HG03575 (cell line): Measurements from ENCODE around the gene PRPF19.

Source experiments
- ATAC-seq: cut with Tn5 transposase; IDR thresholded peaks from one replicate; pipeline ENCODE4 v1.9.1; 2021; ENCODE audit not compliant: unreplicated experiment, insufficient number of reproducible peaks, low FRiP score; ENCODE audit errors: extremely low read depth

PRPF19 gene

DNA sequence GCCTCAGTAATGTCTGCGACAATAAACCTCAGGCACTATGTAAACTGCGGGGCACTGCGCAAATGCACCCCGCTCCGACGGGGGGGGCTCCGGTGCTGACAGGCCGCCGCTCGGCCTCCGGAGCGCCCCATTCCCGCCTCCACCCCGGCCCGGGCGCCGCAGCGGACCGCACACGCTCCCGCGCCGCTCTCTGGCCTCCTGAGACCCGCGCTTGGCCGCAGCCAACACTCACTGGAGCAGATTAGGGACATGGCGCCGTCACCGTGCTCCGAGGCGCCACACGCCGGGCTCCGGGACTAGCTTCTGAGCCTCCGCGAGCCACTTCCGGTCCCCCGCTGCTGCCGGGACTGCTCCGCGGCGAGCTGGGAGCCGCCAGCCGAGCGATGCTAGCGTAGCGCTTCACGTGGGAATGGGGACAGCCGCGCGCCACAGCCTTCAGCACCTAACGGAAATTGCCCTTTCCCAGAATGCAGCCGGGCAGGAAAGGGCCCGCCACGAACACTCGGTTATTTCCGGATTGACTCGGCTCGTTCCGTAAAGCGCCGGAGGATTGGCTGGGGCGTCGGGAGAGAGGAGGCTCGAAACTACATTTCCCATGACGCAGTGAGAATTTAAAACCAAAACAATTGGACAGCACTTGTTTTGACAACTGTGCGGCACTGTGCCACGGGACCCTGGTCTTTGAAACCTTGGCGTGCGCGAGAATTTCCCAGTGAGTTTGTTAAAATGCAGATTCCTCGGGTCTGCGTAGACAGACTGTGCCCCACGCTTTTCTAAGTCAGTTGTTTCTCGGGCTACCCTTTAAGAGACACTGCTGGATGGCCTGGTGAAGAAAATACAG, at the start of gene PRPF19:
Gene PRPF19, minus strand, starts transcription at position 454 of the 841 bp plus-strand sequence. Its CDS starts 203 bp downstream, at position 251.
- ATAC-seq: peak; percentile 44

DNA sequence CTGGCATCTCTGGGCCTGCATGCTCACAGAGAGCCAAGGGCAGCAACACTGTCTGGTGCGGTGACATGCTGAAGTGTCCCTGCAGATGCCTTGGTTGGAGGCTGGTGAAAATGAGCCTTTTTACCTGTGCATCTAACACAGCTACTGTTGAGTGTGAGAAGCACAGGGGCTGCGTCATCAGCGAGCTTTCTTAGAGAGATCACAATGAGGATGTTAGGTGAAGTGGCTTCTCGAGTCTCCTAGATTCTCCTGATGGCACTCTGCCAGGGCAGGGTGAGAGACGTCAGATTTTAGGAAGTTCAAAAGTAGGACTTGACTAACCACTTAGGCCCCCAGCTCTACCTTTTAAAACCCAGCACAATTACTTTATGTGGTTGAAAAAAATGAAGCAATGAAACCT, 49.2 kb upstream of the PRPF19 start:
- ATAC-seq: no peak

- ATAC-seq: no peak
Observed at GRCh38 chr11:60954421-60954820, 48.0 kb upstream of the PRPF19 start.

- no peak for ATAC-seq
Observed at GRCh38 chr11:60953781-60954180, 47.4 kb upstream of the PRPF19 start.

GRCh38 chr11:60952742-60953170, 46.4 kb upstream of the PRPF19 start:
- ATAC-seq: no peak

DNA sequence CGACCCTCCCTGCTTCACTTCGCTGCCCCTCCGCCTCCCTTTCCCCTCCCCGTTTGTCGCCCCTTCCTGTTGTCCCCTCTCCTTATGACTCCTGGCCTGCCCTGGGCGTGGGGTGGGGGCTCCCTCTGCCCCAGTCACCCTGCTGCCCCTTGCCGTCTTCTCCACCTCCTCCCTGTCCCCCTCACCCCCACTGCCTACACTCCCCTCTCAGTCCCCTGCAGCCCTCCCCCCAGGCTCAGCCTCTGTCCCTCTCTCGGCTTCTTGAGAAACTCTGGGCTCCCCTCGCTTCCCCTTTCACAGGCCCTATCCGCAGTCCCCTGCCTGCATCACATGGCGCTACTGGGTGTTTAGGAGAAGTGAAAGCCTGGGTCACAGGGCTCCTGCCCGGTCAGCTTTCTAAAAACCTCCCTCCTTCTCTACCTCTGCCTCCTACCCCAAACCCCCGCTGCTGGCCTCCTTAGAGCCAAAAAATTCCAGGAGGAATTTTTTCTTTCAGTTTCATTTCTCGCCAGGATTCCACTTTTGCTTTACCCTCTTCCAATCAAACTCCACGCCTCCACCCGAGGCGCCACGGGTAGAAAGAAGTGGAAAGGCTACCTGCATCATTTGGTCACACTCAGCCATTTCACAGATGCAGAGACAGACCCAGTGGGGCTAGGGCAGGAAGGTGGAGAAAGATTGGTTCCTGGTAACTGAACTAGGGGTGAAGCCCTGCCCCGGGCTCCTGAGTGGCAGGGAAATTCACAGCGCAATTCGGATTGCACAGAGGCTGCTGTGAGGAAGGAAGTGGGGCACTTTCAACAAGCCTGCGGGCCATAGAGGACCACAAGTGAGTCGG, 45.7 kb upstream of the PRPF19 start, which contains the start of gene SLC15A3:
Gene SLC15A3, minus strand, starts transcription at position 273 of the 838 bp plus-strand sequence. CDS start 625 bp downstream, outside the sequence.
- no peak for ATAC-seq

GRCh38 chr11:60951606-60951903, 45.2 kb upstream of the PRPF19 start:
- no peak for ATAC-seq

GRCh38 chr11:60950933-60951605, 44.7 kb upstream of the PRPF19 start:
- no peak for ATAC-seq

- no peak for ATAC-seq
Observed at GRCh38 chr11:60950024-60950423, 43.6 kb upstream of the PRPF19 start.

- no peak for ATAC-seq
Observed at GRCh38 chr11:60948250-60948649, 41.9 kb upstream of the PRPF19 start.

GRCh38 chr11:60947700-60948099, 41.3 kb upstream of the PRPF19 start:
- no peak for ATAC-seq

GRCh38 chr11:60946601-60947264, 40.3 kb upstream of the PRPF19 start:
- no peak for ATAC-seq

DNA sequence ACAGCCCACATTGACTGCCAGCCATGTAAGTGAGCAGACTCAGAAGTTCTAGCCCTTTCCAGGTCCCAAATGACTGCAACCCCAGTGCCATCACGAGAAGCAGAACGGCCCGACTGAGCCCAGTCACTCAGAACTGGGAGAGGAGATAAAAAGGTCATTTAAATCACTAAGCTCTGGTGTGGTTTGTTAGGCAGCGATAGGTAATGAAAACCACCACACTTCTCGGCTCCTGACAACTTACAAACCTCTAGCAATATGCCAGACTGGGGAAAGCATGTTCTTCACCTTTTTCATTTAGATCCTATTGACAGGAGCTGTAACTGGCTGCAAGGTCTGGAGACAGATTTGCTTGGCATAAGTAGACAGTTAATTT, 38.9 kb upstream of the PRPF19 start:
- ATAC-seq: no peak

DNA sequence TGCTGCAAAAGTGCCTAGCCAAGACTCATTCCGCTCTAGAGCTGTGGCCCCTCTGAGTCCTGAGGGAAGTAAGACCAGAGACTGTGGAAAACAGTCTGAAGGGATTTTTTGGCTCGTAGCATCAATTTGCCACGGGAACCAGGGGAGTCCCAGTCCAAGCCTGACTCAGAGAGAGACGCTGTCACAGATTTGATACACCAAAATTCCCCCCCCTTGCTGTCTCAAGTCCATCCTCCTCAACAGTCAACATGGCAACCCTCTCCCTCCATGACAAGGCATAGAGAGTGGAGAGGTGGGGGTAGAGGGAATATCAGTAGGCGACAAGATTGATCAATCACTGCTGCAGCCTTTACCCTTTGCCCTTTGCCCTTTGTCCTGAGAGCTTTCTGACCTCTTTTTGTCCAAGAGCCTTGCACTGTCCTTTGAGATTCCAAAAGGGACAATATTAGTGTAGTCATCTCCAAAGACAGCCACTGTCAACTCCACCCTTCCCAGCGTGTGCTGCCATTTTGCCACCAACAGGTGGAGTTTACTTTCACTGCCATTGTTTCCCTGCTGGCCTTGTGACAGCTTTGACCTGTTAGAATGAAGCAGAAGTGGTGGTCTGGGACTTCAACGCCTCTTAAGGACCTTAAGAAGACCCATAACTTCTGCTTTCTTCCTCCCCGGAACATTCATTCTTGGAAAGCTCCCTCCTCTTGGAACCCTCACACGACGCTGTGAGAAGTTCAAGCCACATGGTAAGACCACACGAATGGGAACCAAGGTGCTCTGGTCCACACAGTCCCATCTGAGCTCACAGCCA, 38.3 kb upstream of the PRPF19 start:
- ATAC-seq: no peak

- ATAC-seq: no peak
Observed at GRCh38 chr11:60942970-60943565, 36.7 kb upstream of the PRPF19 start.

DNA sequence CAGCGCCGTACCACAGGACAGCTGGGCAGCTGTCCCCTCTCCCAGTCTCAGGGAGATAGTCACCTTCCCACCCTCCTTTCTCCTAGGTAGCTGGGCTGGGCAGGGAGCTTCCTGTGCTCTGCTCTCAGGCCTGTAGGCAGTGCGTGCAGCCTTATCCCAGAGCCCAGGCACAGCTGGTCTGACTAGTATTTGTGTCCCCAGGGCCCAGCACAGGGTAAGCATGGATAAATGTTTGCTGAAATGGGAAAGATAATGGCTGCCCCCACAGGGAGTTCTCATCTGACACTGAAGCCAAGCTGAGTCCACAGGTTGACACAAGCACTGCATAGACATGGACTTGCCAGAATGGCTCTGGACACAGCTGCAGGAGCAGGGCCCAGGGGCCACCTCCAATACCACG, 35.8 kb upstream of the PRPF19 start:
- no peak for ATAC-seq

- no peak for ATAC-seq
Observed at GRCh38 chr11:60941371-60942119, 35.2 kb upstream of the PRPF19 start.
